DMS 273 (cell line): ENCODE measurements around the gene CIAO2A.
A peak's percentile ranks its signal among the peaks of the same experiment; 100 is the strongest.
"Not testable (repeated sequence)": the region's sequence is repeated elsewhere in the genome, so short reads cannot be mapped to it uniquely, and the experiment has no call there.

Experiments
- DNase-seq: peaks from one replicate; lab custom pipeline; 2025; ENCODE audit not compliant: unreplicated experiment; lab: John Stamatoyannopoulos, UW

Gene CIAO2A

GRCh38 chr15:64072812-64073211 is 20.8 kb downstream of the CIAO2A start:
- no peak for DNase-seq

DNA sequence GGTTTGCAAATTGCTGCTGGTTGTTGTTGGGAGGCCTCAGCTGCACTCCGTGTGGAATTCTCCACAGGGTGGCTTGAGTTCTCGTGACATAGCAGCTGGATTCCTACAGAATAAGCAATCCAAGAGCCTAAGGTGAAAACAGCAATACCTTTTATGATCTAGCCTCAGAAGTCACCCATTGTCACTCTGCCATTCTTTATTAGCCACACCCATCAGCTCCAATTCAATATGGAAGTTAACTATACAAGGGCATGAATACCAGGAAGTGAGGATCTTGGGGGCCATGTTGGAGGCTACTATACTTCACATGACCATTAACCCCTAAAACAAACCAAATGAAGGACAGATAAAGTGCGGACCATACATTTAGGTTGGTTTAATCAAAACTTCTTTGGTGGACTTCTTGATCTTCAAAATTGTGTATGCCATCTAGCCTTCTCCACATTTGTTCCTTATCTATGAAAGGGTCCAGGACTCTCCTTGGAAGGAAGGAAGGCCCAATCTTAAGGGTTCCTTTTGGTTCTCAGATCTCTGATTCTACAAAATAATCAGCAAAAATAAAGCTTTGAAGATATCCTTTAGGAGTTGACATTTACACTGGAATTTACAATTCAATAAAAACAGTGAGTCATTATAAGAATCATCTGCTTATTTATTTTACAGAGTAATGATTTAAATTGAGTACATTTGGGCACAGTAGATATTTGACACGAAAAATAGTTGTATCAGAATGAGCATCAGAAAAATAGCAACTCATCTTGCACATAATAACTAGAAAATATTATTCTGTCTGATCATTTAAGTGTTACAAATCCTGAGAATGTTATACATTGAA is 21.5 kb downstream of the CIAO2A start:
- DNase-seq: no peak

DNA sequence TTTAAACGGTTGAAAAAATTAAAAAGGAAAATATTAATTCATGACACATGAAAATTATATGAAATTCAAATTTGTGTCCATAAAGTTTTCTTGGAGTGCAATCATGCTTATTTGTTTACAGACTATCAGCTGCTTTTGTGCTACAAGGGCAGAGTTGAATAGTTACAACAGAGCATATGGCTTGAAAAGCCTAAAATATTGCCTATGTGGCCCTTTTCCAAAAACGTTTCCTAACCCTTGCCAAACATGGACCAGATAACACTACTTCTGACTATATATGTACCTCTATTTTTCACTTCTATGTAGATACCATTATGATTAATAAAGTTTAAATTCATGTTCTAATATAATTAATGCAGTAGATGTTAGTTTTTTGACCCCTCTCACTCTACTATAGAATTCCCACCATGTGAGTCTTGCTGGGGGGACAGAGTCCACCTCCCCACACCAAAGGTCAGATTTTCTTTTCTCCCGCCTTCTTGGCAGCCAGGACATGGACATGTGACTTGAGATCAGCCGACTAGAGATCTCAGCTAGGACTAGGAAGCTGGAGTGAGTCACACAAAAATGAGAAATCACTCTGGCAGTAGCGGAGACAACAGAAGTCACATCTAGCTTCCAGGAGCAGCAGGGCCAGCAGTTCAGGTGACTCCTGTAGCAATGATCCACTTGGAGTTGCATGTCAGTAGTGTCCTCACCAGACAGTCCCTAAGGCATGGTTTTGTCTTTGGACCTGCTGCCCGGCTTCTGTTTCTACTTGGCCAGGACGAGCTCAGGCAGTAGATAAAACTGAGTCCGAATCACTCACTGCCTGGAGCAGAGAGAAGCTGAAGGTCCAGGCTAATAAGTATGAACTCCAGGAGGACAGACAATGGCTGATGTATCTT is 22.4 kb downstream of the CIAO2A start:
- peak; percentile 18 for DNase-seq

DNA sequence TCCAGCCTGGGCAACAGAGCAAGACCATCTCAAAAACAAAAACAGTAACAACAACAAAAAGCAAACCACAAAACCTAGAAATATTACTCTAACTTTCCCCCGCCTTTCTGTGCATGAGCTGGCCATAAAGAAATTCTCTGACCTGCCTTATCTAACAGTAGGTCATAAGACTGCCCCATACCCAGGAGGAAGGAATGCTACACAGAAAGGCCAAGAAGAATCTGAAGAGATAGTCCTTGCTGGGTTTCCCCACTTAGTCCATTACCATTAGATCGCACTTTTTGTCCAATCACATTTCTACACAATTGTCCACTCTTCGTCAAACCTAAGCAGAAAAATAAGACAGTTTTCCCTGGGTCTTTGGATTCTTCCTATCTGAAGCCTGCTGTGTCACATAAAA is 23.5 kb downstream of the CIAO2A start:
- DNase-seq: no peak

DNA sequence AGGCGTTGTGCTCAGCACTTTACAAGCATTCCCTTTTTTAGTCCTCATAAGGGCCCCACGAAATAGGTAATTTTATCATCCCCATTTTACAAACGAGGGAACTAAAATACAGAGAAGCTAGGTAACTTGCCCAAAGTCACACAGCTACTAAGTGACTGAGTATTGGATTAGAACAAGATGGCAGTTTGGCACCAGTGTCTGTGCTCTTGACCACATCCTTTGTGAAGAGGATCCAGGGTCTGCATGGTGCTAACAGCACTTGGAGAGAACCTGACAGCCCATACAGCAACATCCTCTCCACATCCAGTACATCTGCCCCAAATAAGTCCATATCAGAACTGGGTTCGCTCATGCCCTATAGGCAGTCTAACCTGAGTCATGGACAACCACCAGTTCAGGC is 25.5 kb downstream of the CIAO2A start:
- DNase-seq: no peak

GRCh38 chr15:64067564-64068030 is 26.0 kb downstream of the CIAO2A start:
- peak; percentile 81 for DNase-seq

GRCh38 chr15:64066451-64066850 is 27.2 kb downstream of the CIAO2A start:
- no peak for DNase-seq

GRCh38 chr15:64060716-64061115 is 32.9 kb downstream of the CIAO2A start:
- DNase-seq: no peak

- DNase-seq: not testable (repeated sequence)
These were observed 34.5 kb downstream of the CIAO2A start for GRCh38 chr15:64059104-64059503.

GRCh38 chr15:64058279-64058678 is 35.4 kb downstream of the CIAO2A start:
- no peak for DNase-seq

DNA sequence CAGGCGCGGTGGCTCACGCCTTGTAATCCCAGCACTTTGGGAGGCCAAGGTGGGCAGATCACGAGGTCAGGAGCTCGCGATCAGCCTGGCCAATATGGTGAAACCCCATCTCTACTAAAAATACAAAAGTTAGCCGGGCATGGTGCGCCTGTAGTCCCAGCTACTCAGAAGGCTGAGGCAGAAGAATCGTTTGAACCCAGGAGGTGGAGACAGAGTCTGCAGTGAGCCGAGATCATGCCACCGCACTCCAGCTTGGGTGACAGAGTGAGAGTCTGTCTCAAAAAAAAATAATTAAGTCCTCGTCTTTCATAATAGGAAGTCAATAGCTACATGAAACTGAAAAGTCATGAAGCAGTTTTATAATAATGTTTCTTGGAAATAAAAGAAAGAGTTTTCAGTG is 40.0 kb downstream of the CIAO2A start:
- DNase-seq: not testable (repeated sequence)

DNA sequence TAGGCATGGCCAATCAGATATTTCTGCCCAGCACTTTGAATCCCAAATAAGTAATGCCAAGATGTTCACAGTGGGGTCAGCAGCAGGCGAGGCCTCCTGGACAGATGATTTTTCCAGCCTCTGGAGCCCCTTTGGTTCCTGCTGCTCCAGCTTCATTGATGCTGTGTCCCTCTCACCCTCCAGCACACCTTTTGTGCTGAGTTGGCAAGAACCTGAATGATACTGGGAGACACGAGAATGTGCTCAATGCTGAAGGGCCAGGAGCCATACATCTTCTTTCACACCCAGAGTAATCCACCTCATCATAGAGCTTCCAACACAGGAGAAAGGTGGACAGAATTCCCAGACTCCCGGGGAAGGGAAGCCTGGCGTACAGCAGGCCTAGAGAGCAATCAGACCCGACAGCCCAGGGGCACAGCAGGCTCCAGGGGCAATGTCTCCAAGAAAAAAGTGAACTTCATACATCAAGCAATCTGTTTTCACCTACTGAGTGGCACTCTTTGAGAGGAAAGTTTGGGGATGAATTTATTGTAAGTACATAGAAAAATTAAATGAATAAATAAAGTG is 40.6 kb downstream of the CIAO2A start:
- no peak for DNase-seq

DNA sequence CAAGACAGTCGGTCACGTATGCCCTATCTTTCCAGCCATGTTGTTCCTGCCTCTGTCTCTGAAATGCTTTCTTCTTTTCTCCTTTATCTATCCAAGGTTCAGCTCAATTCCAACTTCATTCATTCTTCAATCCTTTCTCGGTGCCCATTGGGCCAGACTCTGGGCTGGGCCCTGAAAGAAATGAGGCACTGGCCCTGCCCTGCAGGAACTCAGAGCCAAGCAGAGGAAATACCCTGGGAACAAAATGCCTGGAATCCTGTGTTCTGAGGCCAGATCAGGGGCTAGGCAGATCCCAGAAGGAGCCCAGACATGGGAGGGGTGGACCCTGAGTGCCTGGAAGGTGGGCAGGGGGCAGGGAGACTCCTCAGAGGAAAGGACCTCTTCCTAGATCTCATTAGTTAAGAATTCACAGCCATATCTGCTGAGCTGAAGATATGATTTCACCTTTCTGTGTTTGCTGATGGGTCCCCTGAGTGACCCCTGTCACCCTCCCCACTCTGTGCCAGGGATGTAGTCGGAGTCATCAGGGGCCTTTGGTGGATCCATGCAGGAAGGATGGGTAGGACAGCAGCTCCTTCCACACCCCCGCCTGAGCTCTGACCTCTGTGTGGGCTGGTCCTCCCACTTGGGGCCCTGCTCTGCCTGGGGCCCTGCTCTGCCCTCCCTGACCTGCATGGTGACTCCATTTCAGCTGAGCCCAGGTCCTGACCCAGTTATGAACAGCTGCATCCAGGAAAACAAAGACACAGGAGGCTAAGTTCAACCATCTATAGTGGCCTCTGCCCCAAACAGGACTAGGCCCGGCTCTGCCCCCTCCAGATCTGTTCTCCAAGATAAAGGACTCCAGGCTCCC is 42.0 kb downstream of the CIAO2A start:
- no peak for DNase-seq

GRCh38 chr15:64051093-64051402 is 42.6 kb downstream of the CIAO2A start:
- no peak for DNase-seq

DNA sequence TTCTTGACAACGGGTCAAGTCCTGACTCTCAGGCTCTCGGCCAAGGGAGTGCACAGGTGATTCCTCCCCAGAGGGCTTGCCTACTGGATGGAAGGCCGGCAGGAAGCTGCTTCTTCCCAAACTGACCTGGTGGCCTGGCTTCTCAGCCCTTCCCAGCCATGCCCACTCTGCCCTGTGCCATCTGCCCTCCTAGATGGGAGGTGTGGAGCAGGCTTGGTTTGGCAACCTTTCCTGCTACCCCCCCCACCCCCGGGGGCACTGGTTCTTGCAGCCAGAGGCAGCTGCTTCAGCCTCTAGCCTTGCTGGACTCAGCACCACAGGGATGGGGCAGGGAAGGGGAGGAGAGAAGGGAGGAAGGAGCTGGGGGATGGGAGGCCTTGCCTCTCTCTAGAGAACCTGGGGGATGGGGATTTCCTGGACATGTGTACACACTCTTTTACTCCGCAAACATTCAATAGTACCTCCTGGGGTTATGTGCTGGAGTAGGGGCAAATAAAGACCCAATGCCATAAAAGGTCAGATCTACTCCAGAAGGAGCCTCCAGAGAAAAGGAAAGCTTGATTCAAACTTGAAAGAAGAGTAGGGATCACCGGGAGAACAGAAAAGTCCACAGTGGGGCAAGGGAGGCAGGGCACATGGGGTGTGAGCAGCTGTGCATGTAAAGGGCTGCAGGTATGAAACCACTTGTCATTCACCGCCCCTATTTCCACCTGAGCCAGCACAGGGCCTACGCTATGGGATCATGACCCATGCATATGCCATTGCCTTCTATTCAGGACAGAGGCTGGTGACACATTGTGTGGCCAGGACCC is 43.2 kb downstream of the CIAO2A start:
- peak; percentile 57 for DNase-seq

DNA sequence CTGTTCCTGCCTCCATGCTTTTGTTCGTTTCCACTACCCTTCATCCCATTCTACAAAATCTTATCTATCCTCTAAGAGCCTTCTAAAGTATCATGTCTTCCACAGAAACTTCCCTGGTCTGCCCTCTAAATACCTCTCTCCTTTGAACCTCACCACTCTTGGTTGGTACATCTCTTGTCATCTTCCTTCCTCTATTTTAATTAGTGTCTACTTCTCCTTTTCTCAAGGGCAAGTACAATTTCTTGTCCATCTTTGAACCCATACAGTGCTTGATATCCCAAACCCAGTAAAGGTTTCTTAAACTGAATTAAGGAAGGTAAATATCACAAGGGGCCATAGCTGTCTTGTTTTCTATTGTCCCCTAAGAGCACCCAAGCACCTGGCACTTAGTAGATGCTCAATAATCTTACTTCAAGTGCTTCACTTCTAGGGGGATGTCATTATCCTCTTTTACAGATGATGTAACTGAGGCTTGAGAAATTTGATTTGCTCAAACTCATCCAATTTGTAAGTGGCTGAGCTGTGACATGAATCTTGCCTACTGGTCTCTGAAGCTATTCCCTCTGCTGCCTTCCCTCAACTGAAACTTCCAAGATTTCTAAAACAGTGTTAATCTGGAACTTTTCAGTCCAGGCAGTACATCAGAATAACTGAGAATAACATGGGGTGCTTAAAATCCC is 44.7 kb downstream of the CIAO2A start:
- DNase-seq: no peak

GRCh38 chr15:64046421-64047153 is 47.1 kb downstream of the CIAO2A start, which contains the start of gene DAPK2:
Gene DAPK2 (minus strand): TSS chr15:64046485. CDS start chr15:64040261, 6,224 bp downstream.
- DNase-seq: peak; percentile 85

- DNase-seq: peak; percentile 48
These were observed 47.7 kb downstream of the CIAO2A start for GRCh38 chr15:64045774-64046420.
